VCaP (cell line): Measurements from ENCODE around the gene KCNAB1.
"Not testable (repeated sequence)": the region's sequence is repeated elsewhere in the genome, so short reads cannot be mapped to it uniquely, and the experiment has no call there.

Experiments used
- H3K27ac ChIP-seq: fragments of 450-650 bp; 2 replicates; pipeline ENCODE4 v1.5.1; 2017
- CTCF ChIP-seq: fragments of 450-650 bp; conservative IDR thresholded peaks from 2 replicates; pipeline ENCODE4 v1.5.1; 2017; ENCODE audit warnings: mild to moderate bottlenecking, moderate library complexity

Gene KCNAB1

GRCh38 chr3:156216852-156217251 lies 96.5 kb downstream of the KCNAB1 start:
- no peak for TF ChIP-seq CTCF
- no peak overlapping the region for H3K27ac ChIP-seq

GRCh38 chr3:156217674-156218352 lies 97.4 kb downstream of the KCNAB1 start:
- H3K27ac ChIP-seq: no peak overlapping the region
- no peak for TF ChIP-seq CTCF

- no peak for TF ChIP-seq CTCF
- no peak overlapping the region for H3K27ac ChIP-seq
These were observed 98.0 kb downstream of the KCNAB1 start for GRCh38 chr3:156218353-156218744.

- H3K27ac ChIP-seq: not testable (repeated sequence)
These were observed 102.0 kb downstream of the KCNAB1 start for GRCh38 chr3:156222381-156222780.

GRCh38 chr3:156224046-156224445 lies 103.7 kb downstream of the KCNAB1 start:
- not testable (repeated sequence) for H3K27ac ChIP-seq

- no peak overlapping the region for H3K27ac ChIP-seq
- TF ChIP-seq CTCF: no peak
These were observed 106.5 kb downstream of the KCNAB1 start for GRCh38 chr3:156226676-156227420.

- no peak overlapping the region for H3K27ac ChIP-seq
- TF ChIP-seq CTCF: no peak
These were observed 107.3 kb downstream of the KCNAB1 start for GRCh38 chr3:156227704-156228103.

GRCh38 chr3:156230278-156230900 lies 110.0 kb downstream of the KCNAB1 start:
- no peak for TF ChIP-seq CTCF
- H3K27ac ChIP-seq: no peak overlapping the region

- not testable (repeated sequence) for H3K27ac ChIP-seq
These were observed 110.8 kb downstream of the KCNAB1 start for GRCh38 chr3:156231221-156231620.
